ENCODE results near the gene COMMD6.

Gene COMMD6

DNA sequence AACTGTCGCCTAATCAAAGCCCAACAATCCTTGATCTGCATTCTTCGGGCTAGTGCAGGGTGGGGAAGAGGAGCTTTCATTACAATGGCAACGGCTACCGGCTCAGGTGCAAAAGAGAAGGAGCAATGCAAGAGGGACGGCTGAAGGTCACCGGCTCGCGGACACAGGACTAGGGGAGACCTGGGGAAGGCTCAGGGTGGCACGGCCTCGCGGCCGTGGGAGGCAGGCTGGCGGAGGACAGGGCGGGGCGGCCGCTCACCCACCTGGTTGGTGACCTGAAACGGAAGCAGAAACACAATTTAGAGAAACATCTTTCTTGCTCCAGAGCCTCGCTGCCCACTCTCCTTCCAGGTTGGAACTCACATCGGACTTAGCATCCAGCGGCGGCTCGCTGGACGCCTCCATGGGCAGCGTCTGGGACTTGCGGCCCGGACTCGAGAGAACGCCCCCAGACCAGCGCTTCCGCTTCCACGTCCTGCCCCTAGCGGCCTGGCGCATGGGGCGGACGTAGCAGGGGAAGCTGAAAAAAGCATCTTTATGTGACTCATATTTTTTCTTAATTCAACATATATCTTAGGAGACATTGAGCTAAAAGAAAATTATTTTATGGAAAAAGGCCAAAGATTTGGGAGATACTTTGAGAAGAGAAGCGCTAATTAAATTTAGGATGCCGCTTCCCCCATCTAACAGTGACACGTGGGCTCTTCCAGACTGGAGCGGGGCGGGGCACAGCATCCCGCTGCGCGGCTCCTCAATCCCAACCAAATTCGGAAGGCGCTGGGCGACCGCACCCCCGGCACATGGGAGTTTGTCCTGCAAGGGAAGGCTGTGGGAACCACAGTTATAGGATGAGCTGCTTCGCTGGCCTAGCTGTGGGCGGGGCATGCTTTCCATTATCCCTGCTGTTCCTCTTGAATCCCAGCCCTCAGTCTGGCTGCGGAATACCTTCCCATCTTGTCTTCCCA is at the start of gene COMMD6:
TSS of gene COMMD6 (minus strand) at position 441 of the 965 bp plus-strand sequence. CDS start at position 405, 36 bp downstream.
- Histone ChIP-seq H3K4me1 (ENCODE audit: control insufficient read depth, insufficient read depth, low read length, unreplicated experiment) (peaks cover 7% of the 10 kb centered on the region), H3K36me3 (ENCODE audit: insufficient read depth, low read length) (peaks cover 4% of the 10 kb centered on the region; the same call in 1 of the 2 replicates), H3K27me3 (ENCODE audit: insufficient read depth, low read length) (no peaks in the 10 kb centered on the region), H3K79me2 (ENCODE audit: control insufficient read depth, insufficient read depth, low read length, unreplicated experiment) (peaks cover 20% of the 10 kb centered on the region), H3K4me3 (ENCODE audit: low read depth, low read length) (peak within 1 kb of the TSS; percentile 87), H3K27ac (ENCODE audit: low read depth, low read length) (peak within 1 kb of the TSS; percentile 67), H2AFZ (ENCODE audit: low read length, unreplicated experiment) (peak within 1 kb of the TSS; percentile 76)

DNA sequence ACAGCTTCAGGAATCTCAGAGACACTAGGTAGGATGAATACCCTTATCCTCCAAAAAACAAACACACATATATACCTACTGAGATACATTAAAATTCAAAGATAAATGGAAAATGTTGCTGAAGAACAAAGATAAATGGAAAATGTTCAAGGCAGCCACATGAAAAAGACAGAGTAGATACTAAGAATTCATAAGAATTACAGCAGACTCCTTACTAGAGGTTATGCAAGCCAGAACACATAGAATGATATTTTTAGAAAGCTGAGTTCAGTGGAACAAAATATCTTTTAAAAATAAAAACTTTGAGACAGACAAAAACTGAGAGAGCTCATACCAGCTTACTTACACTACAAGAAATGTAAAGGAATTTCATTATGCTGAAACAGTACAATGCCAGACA is 47.5 kb upstream of the COMMD6 start:
- H3K79me2 ChIP-seq (ENCODE audit: control insufficient read depth, insufficient read depth, low read length, unreplicated experiment): no peaks in the 10 kb centered on the region
- H3K4me3 ChIP-seq (ENCODE audit: low read depth, low read length): no peak overlapping the region
- no peaks in the 10 kb centered on the region for H3K4me1 ChIP-seq (ENCODE audit: control insufficient read depth, insufficient read depth, low read length, unreplicated experiment)
- H3K27me3 ChIP-seq (ENCODE audit: insufficient read depth, low read length): no peaks in the 10 kb centered on the region
- H3K36me3 ChIP-seq (ENCODE audit: insufficient read depth, low read length): peaks cover 22% of the 10 kb centered on the region
- no peak overlapping the region for H2AFZ ChIP-seq (ENCODE audit: low read length, unreplicated experiment)
- H3K27ac ChIP-seq (ENCODE audit: low read depth, low read length): no peak overlapping the region

DNA sequence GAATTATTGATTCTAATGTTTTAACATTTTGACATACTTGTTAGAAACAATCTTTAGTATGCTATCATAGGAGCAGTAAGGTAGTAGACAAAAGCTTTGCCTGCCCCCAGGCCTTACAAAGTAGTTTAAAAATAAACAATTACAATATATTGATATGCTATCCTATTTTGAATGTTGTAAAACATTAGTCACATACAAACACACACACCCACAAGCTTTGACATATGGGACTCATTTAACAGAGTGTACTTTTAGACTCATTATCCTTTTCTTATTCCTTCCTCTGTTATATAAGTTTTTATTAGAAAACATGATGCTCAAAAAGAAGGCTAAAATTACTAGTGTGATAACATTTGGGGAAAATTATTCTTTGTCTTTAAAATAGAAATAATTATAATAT is 45.5 kb upstream of the COMMD6 start:
- no peak overlapping the region for H2AFZ ChIP-seq (ENCODE audit: low read length, unreplicated experiment)
- no peaks in the 10 kb centered on the region for H3K79me2 ChIP-seq (ENCODE audit: control insufficient read depth, insufficient read depth, low read length, unreplicated experiment)
- no peak overlapping the region for H3K4me3 ChIP-seq (ENCODE audit: low read depth, low read length)
- H3K4me1 ChIP-seq (ENCODE audit: control insufficient read depth, insufficient read depth, low read length, unreplicated experiment): no peaks in the 10 kb centered on the region
- H3K36me3 ChIP-seq (ENCODE audit: insufficient read depth, low read length): peaks cover 16% of the 10 kb centered on the region; the same call in 1 of the 2 replicates
- H3K27ac ChIP-seq (ENCODE audit: low read depth, low read length): no peak overlapping the region
- no peaks in the 10 kb centered on the region for H3K27me3 ChIP-seq (ENCODE audit: insufficient read depth, low read length)

DNA sequence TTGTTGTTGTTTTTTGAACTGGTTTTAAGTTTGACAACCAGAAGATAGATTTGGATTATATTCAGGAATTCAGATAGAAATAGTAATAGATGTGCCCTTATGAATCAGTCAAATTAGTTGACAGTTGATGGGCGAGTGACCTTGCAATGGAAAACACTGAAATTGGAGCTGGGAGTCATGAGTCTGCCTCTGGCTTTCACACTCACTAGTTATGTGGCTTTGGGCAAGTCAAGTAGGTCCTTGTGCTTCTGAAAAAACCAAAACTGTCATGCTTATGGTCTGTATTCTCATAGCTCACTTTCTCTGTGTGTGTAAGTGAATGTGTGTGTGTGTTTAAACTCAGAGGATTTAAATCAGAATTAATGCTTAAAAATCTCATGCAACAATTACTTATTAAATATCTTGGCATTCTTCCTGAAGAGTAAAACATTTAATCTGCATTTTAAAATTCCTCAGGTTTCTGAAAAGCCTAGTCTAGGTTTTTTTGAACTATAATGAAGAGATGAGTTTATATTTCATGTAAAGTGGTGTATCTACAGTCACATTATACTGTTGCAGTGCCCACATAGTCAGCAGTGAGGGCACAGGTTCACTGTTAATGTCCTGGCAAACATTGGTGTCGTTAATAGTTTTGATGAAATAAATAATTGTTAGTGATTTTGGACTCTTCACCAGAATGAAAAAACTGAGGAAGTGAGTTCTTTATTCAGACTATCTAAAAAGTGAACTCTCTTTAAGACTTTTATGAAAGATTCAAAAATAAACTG is 44.4 kb upstream of the COMMD6 start:
- no peak overlapping the region for H2AFZ ChIP-seq (ENCODE audit: low read length, unreplicated experiment)
- H3K36me3 ChIP-seq (ENCODE audit: insufficient read depth, low read length): peaks cover 16% of the 10 kb centered on the region; the same call in 1 of the 2 replicates
- no peaks in the 10 kb centered on the region for H3K79me2 ChIP-seq (ENCODE audit: control insufficient read depth, insufficient read depth, low read length, unreplicated experiment)
- H3K27ac ChIP-seq (ENCODE audit: low read depth, low read length): no peak overlapping the region
- H3K4me3 ChIP-seq (ENCODE audit: low read depth, low read length): no peak overlapping the region
- H3K27me3 ChIP-seq (ENCODE audit: insufficient read depth, low read length): no peaks in the 10 kb centered on the region
- H3K4me1 ChIP-seq (ENCODE audit: control insufficient read depth, insufficient read depth, low read length, unreplicated experiment): no peaks in the 10 kb centered on the region

DNA sequence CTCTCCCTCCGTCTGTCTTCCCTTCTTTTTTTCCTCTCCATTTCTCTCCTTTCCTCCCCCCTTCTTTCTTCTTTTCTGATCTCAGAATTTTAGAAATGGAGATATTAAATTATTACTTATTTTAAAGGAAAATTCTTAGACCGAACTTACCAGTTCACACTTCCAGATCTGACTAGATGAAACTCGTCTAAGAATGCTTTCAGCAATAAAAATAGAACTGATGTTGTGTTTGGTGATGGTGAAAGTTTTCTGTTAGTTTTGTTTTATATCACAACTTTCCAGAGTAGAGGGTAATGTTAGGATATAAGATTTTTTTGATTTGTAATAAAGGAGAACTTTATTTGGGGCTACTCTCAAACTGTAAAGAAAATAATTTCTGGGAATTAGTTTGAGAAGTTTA is 41.9 kb upstream of the COMMD6 start:
- H3K36me3 ChIP-seq (ENCODE audit: insufficient read depth, low read length): peaks cover 16% of the 10 kb centered on the region
- H3K79me2 ChIP-seq (ENCODE audit: control insufficient read depth, insufficient read depth, low read length, unreplicated experiment): no peaks in the 10 kb centered on the region
- H3K4me1 ChIP-seq (ENCODE audit: control insufficient read depth, insufficient read depth, low read length, unreplicated experiment): no peaks in the 10 kb centered on the region
- H2AFZ ChIP-seq (ENCODE audit: low read length, unreplicated experiment): no peak overlapping the region
- no peak overlapping the region for H3K27ac ChIP-seq (ENCODE audit: low read depth, low read length)
- no peaks in the 10 kb centered on the region for H3K27me3 ChIP-seq (ENCODE audit: insufficient read depth, low read length)
- H3K4me3 ChIP-seq (ENCODE audit: low read depth, low read length): no peak overlapping the region

DNA sequence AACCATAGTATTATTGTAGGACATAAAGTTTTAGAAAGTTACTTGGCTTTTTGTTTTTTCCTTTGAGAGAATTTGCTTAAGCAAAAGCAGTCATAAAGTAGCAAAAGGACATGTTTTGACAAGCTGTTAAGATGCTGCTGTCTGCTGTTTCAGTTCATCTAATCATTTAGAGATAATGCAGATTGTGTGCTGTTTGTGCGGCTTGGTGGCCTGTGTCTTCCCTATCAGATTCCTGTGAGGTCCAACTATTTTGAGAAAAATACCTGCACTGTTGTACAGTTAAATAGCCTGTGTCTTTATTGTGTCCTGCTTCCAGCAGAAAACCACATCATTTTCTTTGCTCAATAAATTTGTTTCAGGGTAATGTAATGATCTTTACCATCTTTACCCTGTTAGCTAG is 31.9 kb upstream of the COMMD6 start:
- Histone ChIP-seq H3K27ac (ENCODE audit: low read depth, low read length) (no peak overlapping the region), H3K4me1 (ENCODE audit: control insufficient read depth, insufficient read depth, low read length, unreplicated experiment) (no peaks in the 10 kb centered on the region), H3K79me2 (ENCODE audit: control insufficient read depth, insufficient read depth, low read length, unreplicated experiment) (no peaks in the 10 kb centered on the region), H2AFZ (ENCODE audit: low read length, unreplicated experiment) (no peak overlapping the region), H3K36me3 (ENCODE audit: insufficient read depth, low read length) (peaks cover 21% of the 10 kb centered on the region), H3K4me3 (ENCODE audit: low read depth, low read length) (no peak overlapping the region), H3K27me3 (ENCODE audit: insufficient read depth, low read length) (no peaks in the 10 kb centered on the region)

DNA sequence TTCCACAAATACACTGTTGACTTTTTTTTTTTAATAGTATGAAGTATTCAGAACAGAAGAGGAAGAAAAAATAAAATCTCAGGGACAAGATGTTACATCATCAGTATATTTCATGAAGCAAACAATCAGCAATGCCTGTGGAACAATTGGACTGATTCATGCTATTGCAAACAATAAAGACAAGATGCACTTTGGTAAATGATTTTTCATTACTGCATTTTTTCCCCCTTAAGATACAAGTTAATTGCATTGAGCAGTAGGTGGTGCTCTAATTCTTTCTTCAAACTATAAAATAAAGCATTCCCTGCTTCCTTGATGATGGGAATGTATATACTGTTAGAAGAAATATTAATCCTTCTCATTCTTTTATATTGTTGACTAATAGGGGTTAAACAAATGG is 29.0 kb upstream of the COMMD6 start:
- Histone ChIP-seq H3K27me3 (ENCODE audit: insufficient read depth, low read length) (no peaks in the 10 kb centered on the region), H3K27ac (ENCODE audit: low read depth, low read length) (no peak overlapping the region), H3K4me1 (ENCODE audit: control insufficient read depth, insufficient read depth, low read length, unreplicated experiment) (no peaks in the 10 kb centered on the region), H2AFZ (ENCODE audit: low read length, unreplicated experiment) (no peak overlapping the region), H3K4me3 (ENCODE audit: low read depth, low read length) (no peak overlapping the region), H3K36me3 (ENCODE audit: insufficient read depth, low read length) (peaks cover 4% of the 10 kb centered on the region), H3K79me2 (ENCODE audit: control insufficient read depth, insufficient read depth, low read length, unreplicated experiment) (no peaks in the 10 kb centered on the region)

DNA sequence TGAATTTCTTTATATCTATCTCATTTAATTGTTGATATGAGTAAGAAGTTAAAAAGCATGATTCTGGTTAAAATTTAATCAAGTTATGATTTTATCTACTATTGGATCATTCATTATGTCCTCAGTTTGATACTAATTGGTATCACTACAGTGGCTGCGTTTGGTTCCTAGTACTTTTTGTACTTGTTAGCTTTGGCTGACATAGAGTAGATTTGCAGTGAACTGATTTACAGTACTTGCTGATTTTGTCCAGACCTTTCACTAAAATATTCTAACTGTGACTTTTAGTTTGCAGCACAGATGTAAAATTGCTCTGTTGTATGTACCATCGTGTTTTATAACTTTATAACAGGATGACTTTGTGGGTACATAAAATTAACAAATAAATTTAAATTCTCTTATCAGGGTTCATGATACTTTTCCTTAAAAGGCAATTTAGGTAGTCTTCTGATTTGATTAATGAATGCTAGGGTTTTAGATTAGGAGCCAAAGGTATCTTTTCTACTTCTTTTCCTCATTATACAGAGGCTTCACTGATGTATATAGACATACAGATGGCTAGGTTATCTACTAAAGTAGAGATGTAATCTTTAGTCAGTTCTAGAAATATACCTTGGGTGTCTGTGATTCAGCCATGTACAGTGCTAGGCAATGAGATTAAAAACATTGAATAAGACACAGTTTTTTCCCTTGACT is 20.7 kb upstream of the COMMD6 start:
- H3K36me3 ChIP-seq (ENCODE audit: insufficient read depth, low read length): no peaks in the 10 kb centered on the region
- no peaks in the 10 kb centered on the region for H3K79me2 ChIP-seq (ENCODE audit: control insufficient read depth, insufficient read depth, low read length, unreplicated experiment)

DNA sequence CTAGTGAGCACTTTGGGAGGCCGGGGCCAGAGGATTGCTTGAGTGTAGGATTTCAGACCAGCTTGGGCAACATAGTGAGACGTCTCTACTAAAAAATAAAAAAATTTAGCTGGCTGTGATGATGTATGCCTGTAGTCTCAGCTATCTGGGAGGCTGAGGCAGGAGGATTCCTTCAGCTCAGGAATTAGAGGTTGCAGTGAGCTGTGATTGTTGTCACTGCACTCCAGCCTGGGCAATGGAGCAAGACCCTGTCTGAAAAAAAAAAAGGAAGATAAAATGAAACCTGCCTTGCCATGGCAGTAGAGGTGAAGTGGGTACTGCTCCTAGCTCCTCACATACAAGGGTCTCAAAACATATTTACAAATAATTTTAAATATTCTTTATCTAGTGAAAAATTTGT is 19.3 kb upstream of the COMMD6 start:
- Histone ChIP-seq H3K36me3 (ENCODE audit: insufficient read depth, low read length) (no peaks in the 10 kb centered on the region), H2AFZ (ENCODE audit: low read length, unreplicated experiment) (no peak overlapping the region), H3K27ac (ENCODE audit: low read depth, low read length) (no peak overlapping the region), H3K4me3 (ENCODE audit: low read depth, low read length) (no peak overlapping the region), H3K4me1 (ENCODE audit: control insufficient read depth, insufficient read depth, low read length, unreplicated experiment) (peaks cover 8% of the 10 kb centered on the region), H3K27me3 (ENCODE audit: insufficient read depth, low read length) (no peaks in the 10 kb centered on the region), H3K79me2 (ENCODE audit: control insufficient read depth, insufficient read depth, low read length, unreplicated experiment) (peaks cover 3% of the 10 kb centered on the region)

More for the DNA sequence above, 20.7 kb upstream of the COMMD6 start:
- Histone ChIP-seq H3K27me3 (ENCODE audit: insufficient read depth, low read length) (no peaks in the 10 kb centered on the region), H3K4me1 (ENCODE audit: control insufficient read depth, insufficient read depth, low read length, unreplicated experiment) (peaks cover 8% of the 10 kb centered on the region), H2AFZ (ENCODE audit: low read length, unreplicated experiment) (no peak overlapping the region), H3K27ac (ENCODE audit: low read depth, low read length) (no peak overlapping the region), H3K4me3 (ENCODE audit: low read depth, low read length) (no peak overlapping the region)

DNA sequence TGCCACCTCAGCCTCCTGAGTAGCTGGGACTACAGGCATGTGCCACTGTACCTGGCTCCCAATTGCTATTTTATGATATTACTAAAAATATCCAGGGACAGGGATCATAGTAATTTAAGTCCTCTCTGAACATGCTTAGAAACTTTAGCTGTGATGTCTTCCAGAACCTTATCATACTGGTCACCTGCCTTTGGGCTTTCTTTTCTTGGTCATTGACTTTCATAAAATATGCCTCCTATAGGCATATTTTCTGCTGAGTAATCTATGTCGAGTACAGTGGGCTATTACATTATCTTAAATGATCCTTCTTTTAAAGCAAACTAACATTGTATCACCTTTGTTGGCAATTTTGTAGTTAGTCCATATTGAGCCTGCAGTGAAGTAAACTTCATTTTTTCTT is 18.2 kb upstream of the COMMD6 start:
- Histone ChIP-seq H3K27me3 (ENCODE audit: insufficient read depth, low read length) (no peaks in the 10 kb centered on the region), H3K79me2 (ENCODE audit: control insufficient read depth, insufficient read depth, low read length, unreplicated experiment) (peaks cover 4% of the 10 kb centered on the region), H3K36me3 (ENCODE audit: insufficient read depth, low read length) (no peaks in the 10 kb centered on the region), H3K4me3 (ENCODE audit: low read depth, low read length) (no peak overlapping the region), H2AFZ (ENCODE audit: low read length, unreplicated experiment) (no peak overlapping the region), H3K4me1 (ENCODE audit: control insufficient read depth, insufficient read depth, low read length, unreplicated experiment) (peaks cover 9% of the 10 kb centered on the region), H3K27ac (ENCODE audit: low read depth, low read length) (no peak overlapping the region)
